Measurements from ENCODE around the gene AKAP13. TPM values are rescaled to one million over a fixed set of nuclear protein-coding genes. Genes with fewer than 3 reads are reported as not detected.

The AKAP13 gene
- total RNA-seq, 2 experiments from 2014 or later = 198 to 220 TPM

DNA sequence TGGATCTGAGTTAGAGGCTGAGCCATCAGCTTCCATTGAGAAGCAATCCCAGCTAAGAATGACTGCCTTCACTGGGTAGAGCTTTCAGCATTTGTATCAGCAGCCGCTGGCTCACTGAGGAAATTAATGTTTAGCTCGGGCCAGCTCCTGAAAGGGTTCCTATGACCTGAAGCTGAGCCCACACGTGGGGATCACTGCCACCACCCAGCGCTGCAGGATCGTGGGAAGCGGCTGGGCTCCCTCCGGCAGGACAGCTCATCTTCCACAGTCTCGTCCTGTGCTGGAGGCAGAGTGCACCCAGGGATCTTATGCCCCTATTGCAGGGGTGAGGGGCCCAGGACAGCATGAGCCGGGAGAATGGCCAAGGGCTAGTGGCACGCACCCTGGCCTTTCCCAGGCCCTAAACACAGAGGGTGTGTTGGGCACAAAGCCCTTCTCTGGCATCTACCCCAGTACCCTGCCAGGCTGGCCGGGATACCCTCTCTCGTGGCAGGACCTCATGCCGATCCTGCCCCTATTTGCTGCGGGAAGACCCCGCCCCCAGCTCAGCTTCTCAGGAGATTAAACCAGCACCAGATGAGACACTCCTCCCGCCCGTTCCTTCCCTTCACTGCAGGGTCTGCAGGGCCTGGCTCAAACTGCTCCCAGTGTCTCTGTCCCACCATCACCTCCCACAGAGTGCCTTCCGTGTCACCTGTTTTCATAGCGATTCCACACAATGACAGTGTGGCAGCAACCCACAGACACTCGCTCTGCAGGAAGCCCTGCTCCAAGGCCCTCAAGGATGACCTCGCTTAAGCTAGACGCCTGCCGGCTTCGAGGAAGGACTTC lies 385.8 kb downstream of the AKAP13 start:
- POLR2A ChIA-PET = no interaction called here
- peaks cover 2% of the 10 kb centered on the region for H3K36me3 Mint-ChIP-seq
- H3K9me3 Mint-ChIP-seq = no peaks in the 10 kb centered on the region
- H3K27ac Mint-ChIP-seq = no peak overlapping the region
- ATAC-seq (ENCODE audit: low read depth) (no peak), DNase-seq (no peak)
- H3K4me3 Mint-ChIP-seq = no peak overlapping the region
- H3K27me3 Mint-ChIP-seq = no peaks in the 10 kb centered on the region
- peaks cover 1% of the 10 kb centered on the region for H3K4me1 Mint-ChIP-seq

DNA sequence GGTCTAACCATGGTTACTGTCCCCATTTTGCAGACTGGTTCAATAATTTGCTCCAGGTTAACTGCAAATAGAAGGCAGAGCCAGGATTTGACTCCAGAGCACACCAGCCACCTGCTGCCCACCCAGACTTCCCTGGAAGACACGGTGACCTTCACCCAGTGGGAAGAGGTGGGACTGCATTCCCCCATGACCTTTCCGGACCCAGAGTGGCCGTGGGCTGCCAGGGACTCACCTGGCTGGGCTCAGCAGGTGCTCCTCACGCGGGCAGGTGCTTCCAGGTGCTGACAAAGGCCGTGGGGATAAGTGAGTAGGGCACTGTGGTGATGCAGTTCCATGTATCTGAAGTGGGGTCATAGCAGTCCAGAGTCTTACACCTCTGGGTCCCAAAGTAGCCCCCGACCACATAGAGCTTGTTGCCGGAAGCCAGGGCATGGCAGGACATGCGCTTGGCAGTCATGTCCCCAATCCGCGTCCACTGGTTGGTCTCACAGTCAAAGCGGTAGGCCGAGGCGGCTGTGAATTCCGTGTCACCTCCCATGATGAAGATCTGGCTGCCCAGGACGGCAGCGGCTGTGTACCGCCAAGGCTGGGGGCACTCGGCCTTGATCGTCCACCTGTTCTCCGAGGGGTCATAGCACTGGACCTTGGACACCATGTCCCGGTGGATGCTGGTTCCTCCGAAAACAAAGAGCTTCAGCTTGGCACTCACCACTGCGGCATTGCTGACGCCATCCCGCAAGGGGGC lies 387.6 kb downstream of the AKAP13 start:
- POLR2A ChIA-PET = no interaction called here
- DNase-seq = no peak
- peaks cover 2% of the 10 kb centered on the region for H3K36me3 Mint-ChIP-seq

DNA sequence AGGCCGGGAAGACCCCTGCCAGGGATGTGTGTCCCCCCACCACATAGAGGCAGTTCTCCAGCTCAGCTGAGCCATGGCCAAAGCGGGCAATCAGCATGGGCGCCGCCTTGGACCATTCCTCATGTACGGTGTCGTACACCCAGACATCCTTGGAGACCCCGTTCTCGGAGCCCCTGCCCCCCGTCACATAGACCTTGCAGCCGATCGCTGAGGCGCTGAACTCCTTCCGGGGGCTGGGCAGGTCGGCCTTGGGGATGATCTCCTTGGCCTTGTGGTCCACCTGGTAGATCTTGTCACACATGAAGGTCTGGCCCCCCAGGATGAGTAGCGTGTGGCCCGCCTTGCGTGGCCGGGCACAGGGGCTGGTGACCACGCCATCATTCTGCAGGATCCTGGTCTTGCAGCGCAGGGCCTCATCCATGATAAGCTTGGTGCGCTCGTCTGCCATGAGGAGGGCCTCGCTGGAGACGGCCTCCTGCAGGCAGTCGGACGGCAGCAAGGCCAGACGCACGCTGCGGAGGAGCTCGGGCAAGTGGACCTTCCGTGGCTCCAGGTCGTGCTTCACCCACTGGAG lies 388.3 kb downstream of the AKAP13 start:
- ATAC-seq (ENCODE audit: low read depth) (no peak), DNase-seq (no peak)
- Mint-ChIP-seq H3K9me3 (no peaks in the 10 kb centered on the region), H3K27me3 (no peaks in the 10 kb centered on the region), H3K4me3 (no peak overlapping the region), H3K4me1 (no peaks in the 10 kb centered on the region), H3K36me3 (no peaks in the 10 kb centered on the region), H3K27ac (no peak overlapping the region)
- POLR2A ChIA-PET = interaction anchor here (0.8 kb wide), 1 partner anchor 15 kb away, joined by 3 read pairs; no protein-coding TSS in a partner anchor

More for the DNA sequence above, 387.6 kb downstream of the AKAP13 start:
- Mint-ChIP-seq H3K27me3 (no peaks in the 10 kb centered on the region), H3K27ac (no peak overlapping the region), H3K4me1 (peaks cover 1% of the 10 kb centered on the region), H3K4me3 (no peak overlapping the region), H3K9me3 (no peaks in the 10 kb centered on the region)
- no peak for ATAC-seq (ENCODE audit: low read depth)

DNA sequence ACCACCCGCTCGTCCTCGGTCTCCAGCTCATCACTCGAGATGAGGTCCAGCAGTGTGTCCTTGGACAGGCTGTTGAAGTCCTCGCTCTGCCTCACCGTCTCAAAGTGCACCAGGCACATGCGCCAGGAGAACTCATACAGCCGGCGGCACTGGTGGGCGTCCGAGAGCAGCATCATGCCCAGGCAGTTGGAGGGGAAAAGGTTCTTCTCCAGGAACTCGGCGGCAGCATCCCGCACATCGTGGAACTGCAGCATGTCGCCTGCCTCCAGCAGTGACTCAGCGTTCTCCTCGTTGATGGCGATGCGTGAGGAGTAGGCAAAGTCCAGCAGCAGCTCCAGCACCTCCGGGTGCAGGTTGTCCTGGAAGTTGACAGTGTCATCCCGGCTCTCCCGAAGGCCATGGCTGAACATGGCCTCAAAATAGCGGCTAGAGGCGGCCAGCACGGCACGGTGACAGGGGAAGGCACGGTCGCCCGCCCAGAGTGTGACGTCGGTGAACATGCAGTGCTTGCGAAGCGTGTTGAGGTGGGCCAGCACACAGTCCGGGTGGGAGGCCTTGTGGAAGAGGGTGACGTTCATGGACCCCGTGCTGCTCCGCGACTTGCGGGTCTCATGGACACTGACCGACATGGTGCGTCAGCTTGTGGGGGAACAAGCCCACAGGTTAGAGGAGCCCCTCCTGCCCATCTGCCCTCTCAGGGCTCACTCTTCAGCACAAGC lies 388.9 kb downstream of the AKAP13 start:
- POLR2A ChIA-PET = interaction anchor here (0.8 kb wide), 1 partner anchor 16 kb away, joined by 3 read pairs; no protein-coding TSS in a partner anchor
- H3K27me3 Mint-ChIP-seq = no peaks in the 10 kb centered on the region
- H3K4me1 Mint-ChIP-seq = no peaks in the 10 kb centered on the region
- no peak for ATAC-seq (ENCODE audit: low read depth)
- H3K27ac Mint-ChIP-seq = no peak overlapping the region
- H3K36me3 Mint-ChIP-seq = no peaks in the 10 kb centered on the region
- no peak overlapping the region for H3K4me3 Mint-ChIP-seq
- no peak for DNase-seq
- H3K9me3 Mint-ChIP-seq = no peaks in the 10 kb centered on the region

DNA sequence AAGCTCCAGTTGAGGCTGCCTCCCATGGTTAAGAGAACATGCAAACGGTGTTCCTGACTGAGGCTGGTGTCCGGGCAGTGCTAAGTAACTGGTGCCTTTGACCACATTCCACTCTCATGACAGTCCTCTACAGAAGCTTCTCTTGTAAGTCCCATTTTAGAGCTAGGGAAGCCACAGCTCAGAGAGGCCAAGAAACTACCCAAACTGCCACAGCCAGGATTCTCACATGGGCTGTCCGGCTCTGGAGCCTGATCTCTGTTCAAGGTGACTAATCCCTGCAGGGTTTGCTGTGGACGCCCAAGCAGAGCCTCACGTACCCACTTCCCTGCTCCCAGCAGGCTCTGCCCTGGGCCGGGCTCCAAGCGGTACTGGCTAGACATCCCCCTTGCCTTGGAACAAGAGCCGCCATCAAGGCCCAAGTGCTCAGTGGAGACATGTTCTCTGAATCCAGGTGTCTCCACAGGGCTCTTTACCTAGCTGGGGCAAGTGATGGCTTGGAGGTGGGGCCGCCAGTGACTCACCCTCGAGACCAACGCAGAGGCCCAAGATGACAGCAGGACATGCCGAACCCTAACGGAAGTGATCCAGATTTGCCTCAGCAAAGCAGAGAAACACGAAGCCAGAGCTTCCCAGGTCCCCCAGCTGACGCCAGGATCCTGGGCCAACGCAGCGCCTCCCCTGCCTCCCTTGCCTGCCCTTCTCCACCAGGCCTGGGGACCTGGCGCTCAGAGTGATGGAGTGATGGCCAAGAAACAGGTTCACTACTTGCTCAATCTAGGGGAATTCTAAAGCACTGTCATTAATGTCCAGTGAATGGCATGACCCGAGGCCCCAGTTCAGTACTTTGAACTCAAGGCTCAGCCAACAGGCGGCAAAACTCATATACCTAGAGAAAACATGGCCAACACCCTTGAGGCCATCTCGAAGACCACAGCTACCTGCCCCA lies 390.0 kb downstream of the AKAP13 start:
- no peaks in the 10 kb centered on the region for H3K9me3 Mint-ChIP-seq
- H3K36me3 Mint-ChIP-seq = no peaks in the 10 kb centered on the region
- ATAC-seq (ENCODE audit: low read depth) (no peak), DNase-seq (no peak)
- H3K27ac Mint-ChIP-seq = peak overlapping the region; percentile 6
- H3K4me1 Mint-ChIP-seq = no peaks in the 10 kb centered on the region
- no peak overlapping the region for H3K4me3 Mint-ChIP-seq
- no peaks in the 10 kb centered on the region for H3K27me3 Mint-ChIP-seq
- POLR2A ChIA-PET = no interaction called here

DNA sequence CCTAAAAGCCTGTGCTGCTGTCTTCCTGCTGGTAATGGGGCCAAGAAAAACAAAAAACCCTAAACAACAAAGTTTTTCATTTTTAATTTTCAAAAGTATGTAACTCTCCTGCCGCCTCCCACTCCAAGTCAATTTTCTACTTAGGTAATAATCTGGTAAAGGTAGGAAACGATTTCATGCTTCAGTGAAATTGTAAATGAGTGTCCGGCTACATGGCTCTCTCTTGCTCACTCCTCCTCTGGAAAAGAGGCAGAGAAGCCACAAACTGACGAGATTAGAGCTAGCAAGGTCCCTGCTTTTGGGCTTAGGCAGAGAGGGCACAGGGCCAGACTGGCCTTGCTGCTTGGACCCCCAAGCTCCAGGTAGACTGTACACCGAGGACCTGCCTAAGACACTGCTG lies 390.9 kb downstream of the AKAP13 start:
- no peaks in the 10 kb centered on the region for H3K27me3 Mint-ChIP-seq
- DNase-seq = no peak
- ATAC-seq (ENCODE audit: low read depth) = no peak
- no peak overlapping the region for H3K4me3 Mint-ChIP-seq
- H3K4me1 Mint-ChIP-seq = no peaks in the 10 kb centered on the region
- no peaks in the 10 kb centered on the region for H3K36me3 Mint-ChIP-seq
- no peaks in the 10 kb centered on the region for H3K9me3 Mint-ChIP-seq
- H3K27ac Mint-ChIP-seq = no peak overlapping the region
- POLR2A ChIA-PET = no interaction called here

DNA sequence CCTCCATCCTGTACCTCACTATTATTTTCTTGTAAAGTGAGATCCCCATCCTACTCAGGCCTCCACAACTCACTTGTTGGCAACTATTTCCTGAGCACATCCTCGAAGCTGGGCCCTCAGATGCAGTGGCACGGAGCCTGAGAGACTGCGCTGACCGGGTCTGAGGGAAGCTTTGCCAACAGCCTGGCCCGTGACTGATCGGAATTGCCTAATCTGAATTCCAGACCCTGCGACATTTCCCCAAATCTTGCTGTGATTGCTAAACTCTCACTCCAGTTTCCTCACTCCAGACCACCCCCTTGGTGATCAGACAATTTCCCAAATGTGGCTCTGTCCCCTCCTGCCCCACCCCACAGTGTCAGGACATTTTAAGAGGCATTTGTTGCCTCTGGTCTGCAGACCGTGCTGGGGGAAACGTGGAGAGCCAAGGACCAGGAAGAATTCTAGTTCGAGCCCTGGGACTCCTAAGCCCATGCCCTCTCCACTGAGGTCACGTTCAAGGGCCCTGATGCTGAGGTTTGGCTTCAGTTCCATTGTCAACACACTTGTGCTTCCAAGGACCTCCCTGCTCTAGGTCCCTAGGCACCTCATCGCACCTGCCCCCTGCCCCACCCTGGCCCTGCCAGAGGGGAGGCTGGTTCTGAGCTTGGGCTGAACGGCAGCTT lies 391.5 kb downstream of the AKAP13 start:
- Mint-ChIP-seq H3K36me3 (no peaks in the 10 kb centered on the region), H3K27me3 (no peaks in the 10 kb centered on the region), H3K9me3 (no peaks in the 10 kb centered on the region), H3K4me1 (no peaks in the 10 kb centered on the region), H3K4me3 (no peak overlapping the region), H3K27ac (no peak overlapping the region)
- POLR2A ChIA-PET = no interaction called here
- no peak for DNase-seq
- ATAC-seq (ENCODE audit: low read depth) = no peak

DNA sequence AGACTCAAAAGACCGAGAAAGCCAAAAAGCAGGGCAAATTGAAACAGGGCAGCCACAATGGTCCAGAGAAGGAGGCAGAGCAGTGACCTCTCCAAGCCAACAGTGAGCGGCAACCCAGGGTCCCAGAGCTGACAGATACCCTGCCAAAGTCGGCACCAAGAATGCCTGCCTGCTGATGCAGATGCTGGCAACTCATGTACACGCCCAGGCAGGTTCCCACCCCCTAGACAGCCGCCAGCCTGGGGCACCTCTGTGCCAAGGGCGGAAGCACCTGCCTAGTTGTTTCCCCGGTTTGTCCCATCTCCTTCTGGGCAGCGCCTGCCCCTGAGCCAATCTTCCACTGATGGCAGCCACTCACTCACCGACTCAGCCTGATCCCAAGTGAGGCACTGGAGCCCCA lies 392.3 kb downstream of the AKAP13 start:
- POLR2A ChIA-PET = no interaction called here
- no peak overlapping the region for H3K4me3 Mint-ChIP-seq
- no peaks in the 10 kb centered on the region for H3K9me3 Mint-ChIP-seq
- no peak for ATAC-seq (ENCODE audit: low read depth)
- DNase-seq = no peak
- H3K27ac Mint-ChIP-seq = no peak overlapping the region
- no peaks in the 10 kb centered on the region for H3K27me3 Mint-ChIP-seq
- no peaks in the 10 kb centered on the region for H3K4me1 Mint-ChIP-seq
- H3K36me3 Mint-ChIP-seq = no peaks in the 10 kb centered on the region

DNA sequence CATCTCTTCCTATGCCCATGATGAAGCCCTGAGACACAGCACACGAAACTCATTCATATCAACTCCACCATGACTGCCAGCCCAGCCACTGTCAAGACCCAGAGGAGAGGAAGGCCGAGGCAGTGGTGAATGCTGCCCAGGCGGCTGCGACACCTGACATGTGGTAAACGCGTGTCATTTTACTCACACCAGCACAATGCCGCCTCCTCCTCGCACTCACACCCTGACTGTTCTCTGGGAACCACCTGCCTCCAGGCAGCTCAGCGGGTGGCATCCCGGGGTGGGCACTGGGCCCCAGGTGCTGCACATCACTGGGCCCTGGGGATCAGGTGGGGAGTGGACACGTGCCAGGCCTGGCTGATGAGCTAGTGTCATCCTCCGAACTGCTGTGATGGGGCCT lies 392.8 kb downstream of the AKAP13 start:
- no peak for ATAC-seq (ENCODE audit: low read depth)
- Mint-ChIP-seq H3K27ac (no peak overlapping the region), H3K4me1 (no peaks in the 10 kb centered on the region), H3K4me3 (no peak overlapping the region), H3K9me3 (no peaks in the 10 kb centered on the region), H3K36me3 (no peaks in the 10 kb centered on the region), H3K27me3 (no peaks in the 10 kb centered on the region)
- DNase-seq = no peak
- POLR2A ChIA-PET = no interaction called here

DNA sequence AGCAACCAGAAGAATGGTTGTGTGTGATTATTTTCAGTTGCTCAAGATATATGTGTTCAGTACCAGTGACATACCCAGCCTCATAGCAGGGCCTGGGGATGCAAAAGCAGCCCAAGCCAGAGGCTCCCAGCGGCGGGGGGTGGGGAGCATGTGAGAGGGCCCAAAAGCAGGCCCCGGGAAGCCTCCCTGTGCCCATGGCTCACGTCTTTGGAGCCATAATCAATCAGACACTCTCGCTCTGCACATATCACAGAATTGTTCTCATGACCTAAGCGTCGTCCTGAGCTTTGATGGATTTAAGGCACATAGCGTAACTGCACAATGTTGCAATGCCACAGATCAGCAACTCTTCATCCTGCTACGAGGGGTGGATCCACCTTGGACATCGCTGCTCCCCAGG lies 393.6 kb downstream of the AKAP13 start:
- Mint-ChIP-seq H3K27ac (no peak overlapping the region), H3K4me1 (peaks cover under 1% of the 10 kb centered on the region)
- POLR2A ChIA-PET = no interaction called here

DNA sequence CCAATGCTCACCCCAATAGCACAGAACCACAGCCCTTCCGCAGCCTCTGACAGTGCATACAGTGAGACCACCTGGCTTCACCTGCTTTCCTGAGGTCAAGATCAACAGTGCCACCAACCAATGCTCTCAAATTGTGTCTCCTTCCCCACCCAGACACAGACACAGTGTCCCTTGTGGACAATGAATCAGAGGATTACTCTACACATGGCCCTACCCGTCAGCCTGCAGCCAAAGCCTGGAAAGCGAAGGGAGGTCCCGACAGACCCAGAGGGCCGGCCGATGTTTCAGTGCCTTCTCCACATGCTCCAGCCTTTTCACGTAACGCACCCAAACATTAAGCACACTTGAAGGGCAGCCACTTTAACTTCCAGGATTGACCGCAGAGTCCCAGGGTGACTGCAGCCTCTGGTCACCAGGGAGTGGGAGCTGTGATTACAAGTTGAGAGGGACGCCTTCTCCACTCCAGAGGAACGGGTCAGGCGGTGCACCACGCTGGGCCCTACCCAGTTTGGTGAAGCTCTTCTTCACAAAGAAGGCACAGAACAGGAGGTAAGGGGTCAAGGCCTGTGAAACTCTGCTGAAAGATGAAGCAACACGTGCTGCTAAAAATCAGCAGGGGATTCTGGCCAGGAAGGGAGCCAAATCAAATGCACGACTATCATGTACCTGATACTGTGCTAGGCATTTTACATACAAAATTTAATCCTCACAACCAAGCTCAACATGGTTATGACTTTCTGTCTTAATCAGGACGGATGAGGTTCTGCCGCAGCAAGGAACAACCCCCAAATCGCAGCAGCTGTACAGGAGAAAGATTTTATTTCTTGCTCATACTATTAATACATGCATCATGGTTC lies 397.1 kb downstream of the AKAP13 start:
- no peak overlapping the region for H3K4me3 Mint-ChIP-seq
- POLR2A ChIA-PET = interaction anchor here (2.0 kb wide), 1 partner anchor 10 kb away, joined by 7 read pairs; no protein-coding TSS in a partner anchor
- DNase-seq (no peak), ATAC-seq (ENCODE audit: low read depth) (no peak)
- H3K27ac Mint-ChIP-seq = no peak overlapping the region
- H3K9me3 Mint-ChIP-seq = no peaks in the 10 kb centered on the region
- peaks cover 18% of the 10 kb centered on the region for H3K4me1 Mint-ChIP-seq
- H3K27me3 Mint-ChIP-seq = no peaks in the 10 kb centered on the region
- H3K36me3 Mint-ChIP-seq = no peaks in the 10 kb centered on the region

More for the DNA sequence above, 393.6 kb downstream of the AKAP13 start:
- DNase-seq (no peak), ATAC-seq (ENCODE audit: low read depth) (no peak)
- Mint-ChIP-seq H3K4me3 (no peak overlapping the region), H3K9me3 (no peaks in the 10 kb centered on the region), H3K27me3 (no peaks in the 10 kb centered on the region), H3K36me3 (no peaks in the 10 kb centered on the region)
